Sigmoid colon (tissue), 4 donors: Measurements from ENCODE around the gene ADH1B.

Experiments used
- CTCF ChIP-seq, 4 experiments: fragments of 450-650 bp in 3 of 4; fragments of 200-600 bp in 1 of 4; IDR thresholded peaks; one replicate each; pipeline ENCODE4 v1.5.1; 2016 to 2019; ENCODE audit warnings: antibody characterized with exemption in 4 of 4, mild to moderate bottlenecking in 3 of 4, moderate library complexity in 2 of 4
- POLR2A ChIP-seq, 2 donors: fragments of 450-650 bp; IDR thresholded peaks; one replicate each; pipeline ENCODE4 v1.6.1; 2016; ENCODE audit warnings: antibody characterized with exemption in 2 of 2, mild to moderate bottlenecking in 2 of 2, moderate library complexity in 2 of 2
- POLR2AphosphoS5 ChIP-seq, 4 donors: sonication (generic); formaldehyde crosslinking; IDR thresholded peaks; one replicate each; pipeline ENCODE4 v1.6.1; 2017; ENCODE audit warnings: antibody characterized with exemption in 4 of 4

GRCh38 chr4:99315839-99316238 lies 5.4 kb downstream of the ADH1B start:
- TF ChIP-seq CTCF (IDR thresholded peaks at IDR 0.05) (no peak), POLR2AphosphoS5 (IDR thresholded peaks at IDR 0.05) (no peak), POLR2A (IDR thresholded peaks at IDR 0.05) (no peak)
